Right hindlimb (tissue), 1 donor: ENCODE results near the gene TRIM61.
"Not testable (repeated sequence)": the region's sequence is repeated elsewhere in the genome, so short reads cannot be mapped to it uniquely, and the experiment has no call there.

ENCODE experiments used
- DNase-seq: peaks from one replicate; pipeline ENCODE4 v3.0.0-alpha.2; 2018

TRIM61 gene

DNA sequence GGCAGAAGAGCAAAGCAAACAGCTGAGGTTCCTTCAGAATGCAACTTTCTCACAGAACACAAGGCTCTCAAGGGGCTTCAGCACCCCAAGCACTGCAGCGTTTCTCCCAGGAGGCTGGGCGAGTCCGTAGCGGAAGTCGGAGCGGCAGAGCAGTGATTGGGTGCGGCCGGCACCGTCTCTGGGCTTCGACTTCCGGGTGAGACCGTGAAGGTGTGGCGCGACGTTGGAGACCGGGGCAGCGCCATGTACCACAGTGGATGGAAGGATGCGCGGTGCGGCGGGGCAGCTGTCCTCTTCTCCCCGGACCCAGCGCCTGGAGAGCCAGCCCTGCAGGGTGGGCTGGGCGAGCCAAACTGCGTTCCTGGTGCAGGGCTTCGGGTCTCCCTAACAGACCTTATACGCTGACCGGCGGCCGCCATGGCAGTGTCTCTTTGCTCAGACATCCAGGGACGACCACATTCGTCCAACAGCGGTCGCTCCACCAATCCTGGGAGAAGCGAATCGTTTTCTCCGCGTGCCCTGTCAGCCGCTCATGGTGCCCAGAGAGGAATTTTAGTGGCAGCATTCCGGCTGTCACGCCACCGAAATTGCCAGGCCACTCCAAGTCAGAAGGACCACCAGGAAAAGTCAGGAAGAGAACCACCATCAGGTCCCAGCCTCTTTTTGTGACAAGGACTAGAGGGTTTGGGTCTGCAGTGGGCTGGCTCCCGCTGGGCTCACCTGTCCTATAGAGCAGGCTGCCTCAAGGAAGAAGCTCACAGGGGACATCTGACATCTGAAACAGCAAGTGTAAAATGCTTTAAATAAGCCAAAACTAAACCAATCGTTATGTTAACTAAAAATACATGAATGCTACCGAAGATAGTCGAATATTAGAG, 20.5 kb downstream of the TRIM61 start:
- DNase-seq, result peak; percentile 78

GRCh38 chr4:164955107-164955805, 22.2 kb downstream of the TRIM61 start:
- DNase-seq, result no peak

GRCh38 chr4:164952551-164952950, 24.9 kb downstream of the TRIM61 start:
- DNase-seq, result no peak

DNA sequence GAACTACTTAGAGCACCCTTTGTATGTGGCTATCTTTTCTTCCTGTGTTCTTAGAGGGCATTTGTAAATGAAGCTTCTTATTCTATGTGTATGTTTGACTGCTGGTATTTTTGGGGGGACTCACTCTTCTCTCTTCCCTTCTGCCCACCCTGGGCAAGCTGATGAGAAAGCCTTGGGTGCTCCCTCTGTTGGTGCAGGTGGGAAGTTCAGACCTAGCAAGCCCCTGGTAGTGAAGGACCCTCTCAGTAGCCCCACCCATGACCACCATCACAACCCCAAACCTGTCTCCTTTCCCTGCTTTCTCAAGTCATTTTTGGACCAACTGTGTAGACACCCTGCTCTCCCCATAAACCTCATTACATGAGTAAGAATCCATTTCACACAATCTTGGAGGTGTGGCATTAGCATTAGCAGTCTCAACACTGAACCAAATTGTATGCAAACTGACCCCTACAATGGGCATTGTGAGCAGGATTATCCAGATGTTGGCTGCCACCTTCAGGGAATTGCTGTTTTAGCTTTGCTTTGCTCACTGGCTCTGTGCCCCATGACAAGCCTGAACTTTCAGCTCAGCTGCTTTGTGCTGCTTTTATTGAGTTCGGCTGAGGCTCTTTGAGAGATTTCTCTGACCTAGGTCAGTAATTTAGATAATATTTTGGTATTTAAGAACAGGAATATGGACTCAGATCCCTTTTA, 27.9 kb downstream of the TRIM61 start:
- peak; percentile 57 for DNase-seq

DNA sequence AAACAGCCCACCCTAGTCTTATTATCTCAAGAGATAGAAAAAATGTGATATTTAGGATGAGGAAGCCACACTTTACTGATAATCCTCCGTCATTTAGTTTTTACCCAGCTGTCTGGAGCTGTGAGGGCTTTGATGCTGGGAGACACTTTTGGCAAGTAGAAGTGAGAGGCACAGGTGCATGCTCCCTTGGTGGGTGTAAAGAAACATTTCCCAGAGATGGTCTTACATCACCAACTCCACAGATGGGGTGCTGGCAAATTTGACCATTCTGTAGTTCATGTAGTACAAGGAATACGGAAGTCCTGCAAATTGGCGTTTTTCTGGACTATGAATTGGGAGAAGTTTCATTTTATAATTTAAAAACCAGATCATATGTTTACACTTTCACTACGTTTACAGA, 28.5 kb downstream of the TRIM61 start:
- peak; percentile 33 for DNase-seq

DNA sequence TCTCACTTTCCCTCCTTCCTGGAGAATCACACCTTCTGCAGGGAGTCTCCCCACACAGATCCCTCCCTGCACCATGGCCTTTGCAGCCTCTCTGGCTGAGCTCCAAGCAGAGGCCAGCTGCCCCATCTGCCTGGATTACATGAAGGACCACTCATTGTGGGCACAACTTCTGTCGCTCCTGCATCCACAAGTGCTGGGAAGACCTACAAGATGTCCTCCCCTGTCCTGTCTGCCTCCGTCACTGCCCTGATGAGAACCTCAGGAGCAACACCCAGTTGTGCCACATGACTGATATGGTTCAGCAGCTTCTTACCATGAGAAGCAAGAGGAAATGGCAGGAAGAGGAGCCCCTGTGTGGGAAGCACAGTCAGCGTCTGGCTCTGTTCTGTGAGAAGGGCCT, 29.5 kb downstream of the TRIM61 start:
- DNase-seq, result not testable (repeated sequence)

DNA sequence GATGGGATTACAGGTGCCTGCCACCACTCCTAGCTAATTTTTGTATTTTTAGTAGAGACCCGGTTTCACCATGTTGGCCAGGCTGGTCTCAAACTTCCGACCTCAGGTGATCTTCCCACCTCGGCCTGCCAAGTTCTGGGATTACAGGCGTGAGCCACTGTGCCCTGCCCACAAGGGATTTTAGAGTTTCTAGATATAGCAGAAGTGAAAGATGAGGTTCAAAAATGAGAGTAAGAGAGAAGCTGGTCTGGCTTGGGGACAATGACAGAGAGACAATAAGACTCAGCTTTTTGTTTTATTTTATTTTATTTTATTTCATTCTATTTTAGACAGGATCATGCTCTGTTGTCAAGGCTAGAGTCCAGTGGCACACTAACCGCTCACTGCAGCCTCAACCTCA, 30.6 kb downstream of the TRIM61 start:
- DNase-seq, result no peak

GRCh38 chr4:164945146-164945545, 32.3 kb downstream of the TRIM61 start:
- no peak for DNase-seq

GRCh38 chr4:164943192-164943591, 34.3 kb downstream of the TRIM61 start:
- DNase-seq, result no peak

DNA sequence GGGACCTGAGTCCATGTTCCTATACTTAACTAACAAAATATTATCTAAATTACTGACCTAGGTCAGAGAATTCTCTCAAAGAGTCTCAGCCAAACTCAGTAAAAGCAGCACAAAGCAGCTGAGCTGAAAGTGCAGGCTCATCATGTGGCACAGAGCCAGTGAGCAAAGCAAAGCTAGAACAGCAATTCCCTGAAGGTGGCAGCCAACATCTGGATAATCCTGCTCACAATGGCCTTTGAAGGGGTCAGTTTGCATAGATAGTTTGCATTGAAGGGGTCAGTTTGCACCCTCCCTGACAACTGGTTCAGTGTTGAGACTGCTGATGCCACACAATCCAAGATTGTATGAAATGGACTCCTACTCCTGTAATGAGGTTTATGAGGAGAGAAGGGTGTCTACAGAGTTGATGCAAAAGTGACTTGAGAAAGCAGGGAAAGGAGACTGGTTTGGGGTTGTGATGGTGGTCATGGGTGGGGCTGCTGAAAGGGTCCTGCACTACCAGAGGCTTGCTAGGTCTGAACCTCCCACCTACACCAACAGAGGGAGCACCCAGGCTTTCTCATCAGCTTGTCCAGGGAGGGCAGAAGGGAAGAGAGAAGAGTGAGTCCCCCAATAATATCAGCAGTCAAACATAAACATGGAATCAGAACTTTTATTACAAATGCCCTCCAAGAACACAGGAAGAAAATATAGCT, 39.7 kb downstream of the TRIM61 start:
- peak; percentile 81 for DNase-seq

- DNase-seq, result not testable (repeated sequence)
These were observed 41.4 kb downstream of the TRIM61 start for GRCh38 chr4:164935865-164936606.

DNA sequence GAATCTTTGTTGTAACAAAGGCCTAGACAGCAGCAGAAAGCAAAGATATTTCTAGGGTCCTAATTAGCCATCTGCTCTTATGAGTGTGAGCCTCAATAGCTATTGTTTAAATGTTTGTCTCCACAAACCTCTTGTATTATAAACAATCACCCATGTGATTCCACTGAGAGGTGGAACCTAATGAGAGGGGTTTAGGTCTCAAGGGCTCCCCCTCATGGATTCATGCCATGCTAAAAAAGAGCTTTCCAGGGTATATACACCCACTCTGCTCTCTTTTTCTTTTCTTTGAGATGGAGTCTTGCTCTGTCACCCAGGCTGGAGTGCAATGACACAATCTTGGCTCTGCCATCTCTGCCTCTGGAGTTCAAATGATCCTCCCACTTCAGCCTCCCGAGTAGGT, 42.1 kb downstream of the TRIM61 start:
- no peak for DNase-seq

GRCh38 chr4:164933244-164933643, 44.2 kb downstream of the TRIM61 start:
- no peak for DNase-seq

GRCh38 chr4:164931551-164932324, 45.7 kb downstream of the TRIM61 start:
- DNase-seq, result no peak

DNA sequence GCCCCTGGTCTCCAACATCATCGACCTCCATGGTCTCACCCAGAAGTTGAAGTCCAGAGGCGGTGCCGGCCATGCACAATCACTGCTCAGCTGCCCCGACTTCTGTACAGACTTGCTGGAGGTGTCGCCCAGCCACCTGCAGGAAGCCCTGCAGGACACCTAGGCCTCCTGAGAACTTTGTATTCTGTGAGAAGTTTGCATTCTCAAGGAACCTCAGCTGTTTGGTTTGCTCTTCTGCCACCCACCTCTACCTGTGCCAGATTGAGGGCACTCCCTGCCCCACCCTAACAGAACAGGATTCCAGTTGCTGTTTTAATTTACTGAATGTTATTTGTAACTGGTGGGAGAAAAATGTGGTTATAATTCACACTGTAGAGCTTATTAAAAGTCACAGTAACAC, 46.8 kb downstream of the TRIM61 start:
- no peak for DNase-seq

DNA sequence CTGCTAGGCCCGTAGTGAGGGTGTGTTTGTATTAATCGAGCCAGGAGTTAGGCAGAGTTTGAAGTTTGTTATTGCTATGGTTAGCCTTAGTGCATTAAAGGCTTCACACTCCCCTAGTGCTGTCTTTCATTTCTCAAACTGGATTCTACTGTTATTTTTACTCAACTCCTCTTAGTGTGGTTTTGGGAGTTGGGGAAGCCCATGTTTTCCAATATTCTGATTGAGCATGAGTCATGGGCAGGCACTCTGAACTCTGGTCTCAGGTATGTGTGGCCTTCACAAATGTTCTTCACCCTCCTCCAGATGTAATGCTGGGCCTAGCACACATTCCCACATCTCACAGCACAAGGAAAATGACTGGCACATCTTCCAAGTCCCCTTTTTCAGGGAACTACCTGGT, 50.4 kb downstream of the TRIM61 start:
- DNase-seq, result not testable (repeated sequence)

GRCh38 chr4:164926301-164926700, 51.2 kb downstream of the TRIM61 start:
- no peak for DNase-seq

GRCh38 chr4:164924670-164925238, 52.7 kb downstream of the TRIM61 start:
- DNase-seq, result no peak

- no peak for DNase-seq
These were observed 58.5 kb downstream of the TRIM61 start for GRCh38 chr4:164918956-164919355.
